Psoas muscle (tissue), 8 donors: ENCODE results near the gene AK6. TPM values are rescaled to one million over a fixed set of nuclear protein-coding genes. Genes with fewer than 3 reads are reported as not detected.
A peak's percentile ranks its signal among the peaks of the same experiment; 100 is the strongest.

ENCODE experiments used
- ATAC-seq, 4 donors: fragments of 200-7000 bp; cut with Tn5 transposase; one replicate each; pipeline ENCODE4 v1.9.1; 2020; ENCODE audit warnings: moderate library complexity in 3 of 4, mild to moderate bottlenecking in 2 of 4
- DNase-seq, 2 donors: peaks; one replicate each; pipeline ENCODE4 v3.0.0-alpha.2; 2020
- H3K27ac ChIP-seq: fragments of 200-600 bp; one replicate; pipeline ENCODE4 v1.8.0; 2022
- H3K27me3 ChIP-seq, 3 donors: fragments of 200-600 bp in 1 of 3; one replicate each; pipeline versions ENCODE4 v1.6.1 to v1.8.0; 2013 to 2022; ENCODE audit warnings: low read length in 2 of 3, mild to moderate bottlenecking in 2 of 3, moderate library complexity in 1 of 3; ENCODE audit not compliant: insufficient read depth in 3 of 3
- H3K36me3 ChIP-seq, 2 donors: fragments of 200-600 bp in 1 of 2; one replicate each; pipeline versions ENCODE4 v1.6.1 to v1.8.0; 2013 to 2022; ENCODE audit warnings: low read depth in 1 of 2, mild to moderate bottlenecking in 1 of 2, moderate library complexity in 1 of 2; ENCODE audit not compliant: insufficient read depth in 1 of 2
- H3K4me1 ChIP-seq: fragments of 200-600 bp; one replicate; pipeline ENCODE4 v1.8.0; 2022
- H3K4me3 ChIP-seq: fragments of 200-600 bp; one replicate; pipeline ENCODE4 v1.8.0; 2022; ENCODE audit warnings: mild to moderate bottlenecking
- H3K9me3 ChIP-seq: fragments of 200-600 bp; one replicate; pipeline ENCODE4 v1.8.0; 2022
- CTCF ChIP-seq: fragments of 200-600 bp; IDR thresholded peaks from one replicate; pipeline ENCODE4 v1.8.0; 2022; ENCODE audit warnings: antibody characterized with exemption
- WGBS, 3 donors: extraction: QIAGEN DNeasy Blood & Tissue Kit; methylation state at CpG; one replicate each; pipeline versions ENCODE4 v1.1.6 to v1.1.7; 2013; 5-methylcytosine and 5-hydroxymethylcytosine counted together
- intact Hi-C, 2 donors: fragments of 100-400 bp; cut with DNase I; formaldehyde crosslinking; loops; one replicate each; pipeline versions ENCODE4 v1.11.0 to v1.14.2; 2022
- long read RNA-seq, 2 donors: library from polyadenylated mRNA; unstranded; transcript quantifications; one replicate each; pipeline ENCODE4 v2.0.0, GENCODE V29; 2021
- polyA plus RNA-seq, 3 donors: library from polyadenylated mRNA; stranded (reverse); fragments of 200-250 nt; gene quantifications; one replicate each; pipeline ENCODE4 v1.2.3, GENCODE V29; 2013
- total RNA-seq, 4 donors: library from RNA; stranded (reverse); fragmentation: NEBNext Ultra II Directional in 2 of 4; extraction: Animal tissue kit (Norgen Biotek cat#: 25700) in 2 of 4; gene quantifications; one replicate each; pipeline versions ENCODE4 v1.2.1 to v1.2.4, GENCODE V29; 2021 to 2023
- donor health status: healthy with polysubstance abuse.
- donor health status: DM: no; HTN: no; CAD: no; lungs with moderate emphysema.
- donor health status: Bipolar disorder and iron deficiency.
- donor health status: healthy.
- donor health status: DM: yes; HTN: yes; CAD: no.
- donor health status: DM: no; HTN: no; CAD: no.
- donor health status: DM: no; HTN: no; CAD: no.
- donor health status: DM: yes; HTN: yes; CAD: no.

AK6 gene
- total RNA-seq (10 to 100 TPM; 23.5 to 59.9 (median 52.8) TPM), polyA plus RNA-seq (100 to 1,000 TPM in 1 of 3 donors, 10 to 100 TPM in 2; 70.7 to 116 (median 96.0) TPM)
- long read RNA-seq, donor 1, transcript AK6-202 (5 exons, 1,648 nt): major isoform, 23 of 25 reads
- long read RNA-seq, donor 1, partial matches to known transcripts: 0 of 25 reads
- long read RNA-seq, donor 1, other reads (novel, unspliced or antisense): 0 of 25 reads
- long read RNA-seq, donor 2, transcript AK6-204 (4 exons, 587 nt): minor isoform, 9 of 49 reads
- long read RNA-seq, donor 2, transcript AK6-202 (5 exons, 1,648 nt): major isoform, 40 of 49 reads
- long read RNA-seq, donor 2, partial matches to known transcripts: 0 of 49 reads
- long read RNA-seq, donor 2, other reads (novel, unspliced or antisense): 0 of 49 reads

GRCh38 chr5:69369340-69370121 lies at the start of gene AK6, which contains the start of the genes RAD17 and TAF9:
TSS of gene AK6 (minus strand) at chr5:69369520. CDS start at chr5:69369490, 30 bp downstream.
TSS of gene RAD17 (plus strand) at chr5:69369818. CDS start at chr5:69372209, 2,391 bp downstream.
TSS of gene TAF9 (minus strand) at chr5:69369520. CDS start at chr5:69365737, 3,783 bp downstream.
- peaks cover 24% of the 10 kb centered on the region for H3K4me1 ChIP-seq
- H3K27me3 ChIP-seq: no peaks in the 10 kb centered on the region
- H3K27ac ChIP-seq: peak within 1 kb of the TSS; percentile 99
- peak within 1 kb of the TSS; percentile 88 for H3K4me3 ChIP-seq
- DNase-seq: peak; percentile 93 to 97
- H3K9me3 ChIP-seq: no peaks in the 10 kb centered on the region
- ATAC-seq: peak; percentile 98
- H3K36me3 ChIP-seq: peaks cover 5 to 36% of the 10 kb centered on the region in 2 donors
- WGBS, 3 donors: 0% methylated on average over 59 to 66 of the region's 66 CpGs
- intact Hi-C loops: no loop called here
- TF ChIP-seq CTCF: no peak

- DNase-seq (no peak), ATAC-seq (no peak)
- Histone ChIP-seq H3K9me3 (no peaks in the 10 kb centered on the region), H3K27ac (no peak overlapping the region), H3K4me1 (no peaks in the 10 kb centered on the region), H3K36me3 (peaks cover 0 to 22% of the 10 kb centered on the region in 2 donors), H3K4me3 (no peak overlapping the region), H3K27me3 (no peaks in the 10 kb centered on the region)
- no peak for TF ChIP-seq CTCF
- WGBS, 3 donors: 92 to 93% (median 92%) methylated on average over 3 of the region's 3 CpGs
- intact Hi-C loops: no loop called here
Observed at GRCh38 chr5:69418554-69418953, 49.2 kb upstream of the AK6 start.

GRCh38 chr5:69416699-69417098 lies 47.4 kb upstream of the AK6 start:
- H3K4me3 ChIP-seq: no peak overlapping the region
- intact Hi-C loops: no loop called here
- no peak for ATAC-seq
- no peaks in the 10 kb centered on the region for H3K27me3 ChIP-seq
- no peaks in the 10 kb centered on the region for H3K9me3 ChIP-seq
- TF ChIP-seq CTCF: no peak
- peaks cover 0 to 39% of the 10 kb centered on the region in 2 donors for H3K36me3 ChIP-seq
- H3K27ac ChIP-seq: no peak overlapping the region
- no peaks in the 10 kb centered on the region for H3K4me1 ChIP-seq
- DNase-seq: no peak

- H3K9me3 ChIP-seq: no peaks in the 10 kb centered on the region
- peaks cover 0 to 44% of the 10 kb centered on the region in 2 donors for H3K36me3 ChIP-seq
- H3K4me1 ChIP-seq: no peaks in the 10 kb centered on the region
- 83 to 89% (median 89%) methylated on average over 6 of the region's 6 CpGs for WGBS, 3 donors
- H3K27me3 ChIP-seq: no peaks in the 10 kb centered on the region
- no peak for TF ChIP-seq CTCF
- intact Hi-C loops: no loop called here
- H3K27ac ChIP-seq: no peak overlapping the region
- no peak overlapping the region for H3K4me3 ChIP-seq
- DNase-seq: no peak
- no peak for ATAC-seq
Observed at GRCh38 chr5:69416180-69416579, 46.9 kb upstream of the AK6 start.
